Lung (tissue), 12 donors: Measurements from ENCODE around the gene DNMT3A. TPM values are rescaled to one million over a fixed set of nuclear protein-coding genes. Genes with fewer than 3 reads are reported as not detected.

Experiments used
- ATAC-seq: fragments of 200-7000 bp; cut with Tn5 transposase; one replicate; pipeline ENCODE4 v1.9.1; 2020; ENCODE audit warnings: moderate number of reproducible peaks; ENCODE audit not compliant: insufficient read depth, low FRiP score
- DNase-seq, 3 donors: peaks; one replicate each; pipeline ENCODE4 v3.0.0-alpha.2; 2013 to 2017
- H3K27ac ChIP-seq, 2 donors: one replicate each; pipeline ENCODE4 v1.5.1; 2013; ENCODE audit warnings: mild to moderate bottlenecking in 2 of 2, moderate library complexity in 2 of 2, control low read depth in 1 of 2, inconsistent platforms in 1 of 2, low read depth in 1 of 2, low read length in 1 of 2
- H3K27me3 ChIP-seq, 3 donors: one replicate each; pipeline ENCODE4 v1.5.1; 2013; ENCODE audit warnings: low read length in 2 of 3; ENCODE audit not compliant: control insufficient read depth in 3 of 3, insufficient read depth in 3 of 3
- H3K36me3 ChIP-seq, 4 donors: one replicate each; pipeline ENCODE4 v1.5.1; 2013; ENCODE audit warnings: low read length in 4 of 4, mild to moderate bottlenecking in 1 of 4, moderate library complexity in 1 of 4; ENCODE audit not compliant: control insufficient read depth in 4 of 4, insufficient read depth in 4 of 4
- H3K4me1 ChIP-seq, 5 donors: one replicate each; pipeline ENCODE4 v1.5.1; 2013; ENCODE audit warnings: low read length in 5 of 5, mild to moderate bottlenecking in 2 of 5, moderate library complexity in 1 of 5; ENCODE audit not compliant: control insufficient read depth in 5 of 5, insufficient read depth in 5 of 5
- H3K4me3 ChIP-seq: one replicate; pipeline ENCODE4 v1.5.1; 2013; ENCODE audit warnings: mild to moderate bottlenecking, control low read depth, moderate library complexity
- H3K9ac ChIP-seq, 2 donors: one replicate each; pipeline ENCODE4 v1.5.1; 2013; ENCODE audit warnings: low read length in 2 of 2, control low read depth in 1 of 2; ENCODE audit not compliant: insufficient read depth in 1 of 2
- H3K9me3 ChIP-seq, 4 donors: one replicate each; pipeline ENCODE4 v1.5.1; 2013; ENCODE audit warnings: low read length in 3 of 4, mild to moderate bottlenecking in 1 of 4, moderate library complexity in 1 of 4; ENCODE audit not compliant: control insufficient read depth in 4 of 4, insufficient read depth in 3 of 4
- WGBS, 2 donors: extraction: QIAGEN DNeasy Blood & Tissue Kit; methylation state at CpG; one replicate each; pipeline ENCODE4 v1.1.7; 2013; 5-methylcytosine and 5-hydroxymethylcytosine counted together
- polyA plus RNA-seq, 2 donors: library from polyadenylated mRNA; stranded (reverse); fragments of 200-250 nt; gene quantifications; one replicate each; pipeline ENCODE4 v1.2.1, GENCODE V29; 2013
- total RNA-seq, 2 donors: library from RNA; depleted of rRNA in 1 of 2; stranded (reverse); fragments of >200 nt in 1 of 2; gene quantifications; one replicate each; pipeline ENCODE4 v1.2.1, GENCODE V29; 2014 to 2021
- TF ChIP-seq, protein P1 (sequence below): IDR thresholded peaks from 2 replicates; pipeline ENCODE4 v1.5.1; 2012; ENCODE audit warnings: mild to moderate bottlenecking; ENCODE audit errors: control extremely low read depth, extremely low read depth
- donor health status: control.
- donor health status: control.
- donor health status: Bipolar disorder and iron deficiency.
- donor health status: healthy.
- donor health status: DM: yes; HTN: yes; CAD: no.

DNMT3A gene
- total and polyA plus RNA-seq, 4 donors = 9.2 to 61.0 (median 26.9) TPM

DNA sequence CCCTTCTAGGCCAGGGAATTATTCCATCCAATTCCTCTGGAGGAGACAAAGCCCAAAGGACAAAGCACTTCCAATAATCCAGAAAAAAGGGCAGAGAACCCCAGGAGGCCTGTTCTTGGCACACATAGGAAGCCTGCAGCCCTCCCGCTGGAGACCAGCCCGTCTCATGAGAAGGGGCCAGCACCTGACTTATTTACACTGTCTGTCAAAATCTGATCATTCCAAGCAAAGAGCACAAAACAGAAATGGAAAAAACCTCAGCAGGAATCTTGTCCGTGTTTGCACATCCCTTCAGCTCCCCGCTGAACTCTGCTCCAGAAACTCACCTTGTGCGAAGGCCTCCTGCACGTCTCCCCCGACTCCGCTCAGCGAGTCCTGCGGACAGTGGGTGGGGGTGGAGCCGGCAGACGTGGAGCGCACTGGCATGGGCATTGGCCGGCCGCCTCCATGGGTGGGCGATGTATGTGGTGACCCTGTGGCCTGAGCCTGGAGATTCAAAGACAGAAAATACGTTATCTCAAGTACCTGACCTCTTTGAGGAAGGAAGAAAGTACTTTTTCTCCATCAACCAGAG is 46.2 kb upstream of the DNMT3A start:
- H3K4me1 ChIP-seq = peaks cover 0 to 5% (median 0%) of the 10 kb centered on the region in 5 donors
- H3K36me3 ChIP-seq = peaks cover 0 to 8% (median under 1%) of the 10 kb centered on the region in 4 donors
- WGBS, 2 donors = 92% methylated on average over 17 of the region's 17 CpGs
- no peak overlapping the region for H3K4me3 ChIP-seq
- no peak overlapping the region for H3K27ac ChIP-seq
- TF ChIP-seq, protein P1, sequence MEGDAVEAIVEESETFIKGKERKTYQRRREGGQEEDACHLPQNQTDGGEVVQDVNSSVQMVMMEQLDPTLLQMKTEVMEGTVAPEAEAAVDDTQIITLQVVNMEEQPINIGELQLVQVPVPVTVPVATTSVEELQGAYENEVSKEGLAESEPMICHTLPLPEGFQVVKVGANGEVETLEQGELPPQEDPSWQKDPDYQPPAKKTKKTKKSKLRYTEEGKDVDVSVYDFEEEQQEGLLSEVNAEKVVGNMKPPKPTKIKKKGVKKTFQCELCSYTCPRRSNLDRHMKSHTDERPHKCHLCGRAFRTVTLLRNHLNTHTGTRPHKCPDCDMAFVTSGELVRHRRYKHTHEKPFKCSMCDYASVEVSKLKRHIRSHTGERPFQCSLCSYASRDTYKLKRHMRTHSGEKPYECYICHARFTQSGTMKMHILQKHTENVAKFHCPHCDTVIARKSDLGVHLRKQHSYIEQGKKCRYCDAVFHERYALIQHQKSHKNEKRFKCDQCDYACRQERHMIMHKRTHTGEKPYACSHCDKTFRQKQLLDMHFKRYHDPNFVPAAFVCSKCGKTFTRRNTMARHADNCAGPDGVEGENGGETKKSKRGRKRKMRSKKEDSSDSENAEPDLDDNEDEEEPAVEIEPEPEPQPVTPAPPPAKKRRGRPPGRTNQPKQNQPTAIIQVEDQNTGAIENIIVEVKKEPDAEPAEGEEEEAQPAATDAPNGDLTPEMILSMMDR = no peak
- no peak for DNase-seq
- no peaks in the 10 kb centered on the region for H3K27me3 ChIP-seq
- ATAC-seq = no peak
- no peaks in the 10 kb centered on the region for H3K9me3 ChIP-seq
- no peak overlapping the region for H3K9ac ChIP-seq

DNA sequence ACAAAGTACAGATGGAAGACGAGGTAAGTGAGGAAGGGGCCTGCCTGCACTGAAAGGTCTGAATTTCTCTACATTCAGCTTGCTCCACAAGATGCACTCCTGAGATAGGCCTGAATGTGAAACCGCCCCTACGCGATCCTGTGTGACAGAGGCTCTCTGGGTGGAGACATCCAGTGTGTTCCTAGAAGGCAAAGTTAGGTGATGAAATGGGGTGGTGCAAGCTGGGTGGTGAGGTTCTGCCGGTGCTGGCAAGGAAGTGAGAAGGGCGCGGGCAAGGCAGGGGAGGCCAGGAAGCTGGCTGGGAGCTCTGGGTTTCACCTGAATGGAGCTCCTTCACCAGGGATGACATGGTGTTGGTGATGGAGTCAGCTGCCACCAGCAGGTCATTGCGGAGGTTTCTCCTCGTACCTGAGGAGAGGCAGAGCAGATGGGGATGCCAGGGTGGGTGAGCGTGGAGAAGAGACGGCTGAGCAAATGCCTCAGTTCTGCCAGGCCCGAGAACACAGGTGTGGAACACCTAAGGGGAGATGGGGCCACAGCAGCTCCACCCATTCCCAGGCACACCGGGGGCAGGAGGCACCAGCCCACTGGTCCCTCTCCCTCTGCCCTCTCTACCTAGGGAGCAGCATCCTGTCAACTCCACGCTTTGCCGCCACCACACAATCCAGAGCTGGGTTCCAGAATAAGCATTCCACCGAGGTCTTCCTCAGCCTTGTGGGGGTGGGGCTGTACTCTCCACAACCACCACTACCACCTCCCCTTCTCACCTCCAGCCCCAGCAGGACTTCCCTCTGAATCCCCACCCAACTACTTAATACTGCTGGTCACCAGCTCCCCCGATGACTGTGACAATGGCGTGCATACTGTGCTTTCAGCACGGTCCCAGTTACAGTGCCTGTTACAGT is 45.5 kb upstream of the DNMT3A start:
- no peaks in the 10 kb centered on the region for H3K27me3 ChIP-seq
- DNase-seq (no peak), ATAC-seq (no peak)
- H3K4me3 ChIP-seq = no peak overlapping the region
- no peaks in the 10 kb centered on the region for H3K9me3 ChIP-seq
- H3K9ac ChIP-seq = no peak overlapping the region
- TF ChIP-seq, protein P1 = no peak
- no peak overlapping the region for H3K27ac ChIP-seq
- H3K36me3 ChIP-seq = peaks cover 0 to 8% (median under 1%) of the 10 kb centered on the region in 4 donors
- 85 to 93% methylated on average over 19 of the region's 19 CpGs for WGBS, 2 donors
- H3K4me1 ChIP-seq = peaks cover 0 to 5% (median 0%) of the 10 kb centered on the region in 5 donors

DNA sequence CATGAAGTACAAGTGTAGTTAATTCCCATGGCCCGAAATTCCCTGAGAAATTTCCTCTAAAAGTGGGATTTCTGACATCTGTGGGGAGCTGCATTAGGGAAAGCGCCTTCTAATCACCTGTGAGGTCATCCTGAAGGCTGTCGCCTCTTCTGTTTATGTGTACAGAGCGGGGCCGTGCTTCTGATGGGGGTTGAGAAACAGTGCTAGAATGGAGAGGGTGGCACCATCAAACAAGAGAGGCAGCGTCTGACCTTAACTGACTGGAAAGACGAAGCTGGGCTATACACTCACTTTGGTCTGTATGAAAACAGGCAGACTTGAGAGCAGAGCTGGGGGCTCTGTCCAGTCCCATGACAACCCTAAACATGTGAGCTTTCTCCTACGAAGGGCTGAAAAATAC is 44.2 kb upstream of the DNMT3A start:
- Histone ChIP-seq H3K9me3 (no peaks in the 10 kb centered on the region), H3K36me3 (peaks cover 0 to 8% (median under 1%) of the 10 kb centered on the region in 4 donors), H3K27ac (no peak overlapping the region), H3K4me3 (no peak overlapping the region), H3K4me1 (peaks cover 0 to 5% (median 0%) of the 10 kb centered on the region in 5 donors), H3K9ac (peak overlapping the region in 1 of 2 donors; percentile 33), H3K27me3 (no peaks in the 10 kb centered on the region)
- WGBS, 2 donors = 78 to 85% methylated on average over 8 of the region's 8 CpGs
- TF ChIP-seq, protein P1 = no peak
- DNase-seq (peak in 1 of 3 donors; percentile 16), ATAC-seq (no peak)
